Osteoblast (primary cell): ENCODE data around the gene PTPRR. TPM values are rescaled to one million over a fixed set of nuclear protein-coding genes. Genes with fewer than 3 reads are reported as not detected.

Source experiments
- DNase-seq: peaks from one replicate; pipeline ENCODE4 v3.0.0; 2011; ENCODE audit warnings: low spot score, mixed read lengths; ENCODE audit not compliant: insufficient read length; ENCODE audit errors: missing footprints
- H2AFZ ChIP-seq: 2 replicates; pipeline ENCODE4 v1.6.0; 2011; ENCODE audit warnings: mild to moderate bottlenecking, low read length
- H3K27ac ChIP-seq: 2 replicates; pipeline ENCODE4 v1.5.1; 2011; ENCODE audit warnings: mild to moderate bottlenecking, low read depth, low read length, moderate library complexity
- H3K27me3 ChIP-seq: 2 replicates; pipeline ENCODE4 v1.6.0; 2012; ENCODE audit warnings: mild to moderate bottlenecking, control low read depth, inconsistent platforms, low read length, moderate library complexity; ENCODE audit not compliant: insufficient read depth
- H3K36me3 ChIP-seq: 2 replicates; pipeline ENCODE4 v1.5.1; 2011; ENCODE audit warnings: mild to moderate bottlenecking, low read length, control low read depth, moderate library complexity; ENCODE audit not compliant: insufficient read depth
- H3K4me1 ChIP-seq: 2 replicates; pipeline ENCODE4 v1.5.1; 2011; ENCODE audit warnings: mild to moderate bottlenecking, low read length, control low read depth, moderate library complexity; ENCODE audit not compliant: insufficient read depth
- H3K4me2 ChIP-seq: 2 replicates; pipeline ENCODE4 v1.6.0; 2011; ENCODE audit warnings: mild to moderate bottlenecking, low read length; ENCODE audit not compliant: insufficient read depth
- H3K4me3 ChIP-seq: fragments of 200-600 bp; sonication (generic); 3 replicates; pipeline ENCODE4 v1.5.1; 2012; ENCODE audit warnings: mild to moderate bottlenecking, low read length, inconsistent platforms; ENCODE audit not compliant: insufficient read depth
- H3K79me2 ChIP-seq: 2 replicates; pipeline ENCODE4 v1.6.0; 2012; ENCODE audit warnings: mild to moderate bottlenecking, low read length, control low read depth, inconsistent platforms; ENCODE audit not compliant: insufficient read depth
- H3K9me3 ChIP-seq: 2 replicates; pipeline ENCODE4 v1.5.1; 2011; ENCODE audit warnings: low read depth, low read length, control low read depth
- H4K20me1 ChIP-seq: 2 replicates; pipeline ENCODE4 v1.6.0; 2012; ENCODE audit warnings: mild to moderate bottlenecking, low read length, control low read depth; ENCODE audit not compliant: insufficient read depth
- CTCF ChIP-seq: IDR thresholded peaks from 2 replicates; pipeline ENCODE4 v1.5.1; 2011; ENCODE audit warnings: mild to moderate bottlenecking, low read depth, low read length, moderate library complexity; ENCODE audit errors: extremely low read depth
- total RNA-seq: library from RNA; depleted of rRNA; stranded (reverse); fragments of >200 nt; gene quantifications from 2 replicates; pipeline ENCODE4 v1.2.3, GENCODE V29; 2012

The PTPRR gene
- total RNA-seq, 1 donor = not detected

GRCh38 chr12:70758494-70758845 is 162.1 kb downstream of the PTPRR start:
- Histone ChIP-seq H3K9me3 (no peaks in the 10 kb centered on the region), H3K4me3 (no peak overlapping the region), H3K27ac (no peak overlapping the region), H3K4me2 (no peak overlapping the region), H2AFZ (no peak overlapping the region), H4K20me1 (no peaks in the 10 kb centered on the region), H3K79me2 (no peaks in the 10 kb centered on the region), H3K27me3 (no peaks in the 10 kb centered on the region), H3K4me1 (peaks cover 10% of the 10 kb centered on the region), H3K36me3 (no peaks in the 10 kb centered on the region)
- TF ChIP-seq CTCF = no peak
- DNase-seq = no peak

- Histone ChIP-seq H3K79me2 (no peaks in the 10 kb centered on the region), H3K27ac (no peak overlapping the region), H3K4me3 (no peak overlapping the region), H2AFZ (no peak overlapping the region), H4K20me1 (no peaks in the 10 kb centered on the region), H3K36me3 (no peaks in the 10 kb centered on the region), H3K9me3 (no peaks in the 10 kb centered on the region), H3K4me1 (peaks cover 10% of the 10 kb centered on the region), H3K4me2 (no peak overlapping the region), H3K27me3 (peaks cover 2% of the 10 kb centered on the region)
- no peak for TF ChIP-seq CTCF
- no peak for DNase-seq
Observed at GRCh38 chr12:70757830-70758493, 162.6 kb downstream of the PTPRR start.

- Histone ChIP-seq H3K4me1 (peaks cover 10% of the 10 kb centered on the region), H3K27ac (no peak overlapping the region), H2AFZ (no peak overlapping the region), H4K20me1 (no peaks in the 10 kb centered on the region), H3K27me3 (peaks cover 8% of the 10 kb centered on the region), H3K9me3 (no peaks in the 10 kb centered on the region), H3K79me2 (no peaks in the 10 kb centered on the region), H3K36me3 (no peaks in the 10 kb centered on the region), H3K4me2 (no peak overlapping the region), H3K4me3 (no peak overlapping the region)
- no peak for DNase-seq
- no peak for TF ChIP-seq CTCF
Observed at GRCh38 chr12:70756791-70757190, 163.7 kb downstream of the PTPRR start.

GRCh38 chr12:70756118-70756517 is 164.4 kb downstream of the PTPRR start:
- DNase-seq = no peak
- Histone ChIP-seq H3K4me2 (no peak overlapping the region), H3K36me3 (no peaks in the 10 kb centered on the region), H4K20me1 (no peaks in the 10 kb centered on the region), H3K79me2 (no peaks in the 10 kb centered on the region), H3K4me1 (peaks cover 10% of the 10 kb centered on the region), H3K9me3 (no peaks in the 10 kb centered on the region), H2AFZ (no peak overlapping the region), H3K27ac (no peak overlapping the region), H3K4me3 (no peak overlapping the region), H3K27me3 (peaks cover 11% of the 10 kb centered on the region)
- no peak for TF ChIP-seq CTCF
